MCF 10A (cell line): ENCODE measurements around the gene GPR83. TPM values are rescaled to one million over a fixed set of nuclear protein-coding genes. Genes with fewer than 3 reads are reported as not detected.

Source experiments
- BruUV-seq: library from RNA; stranded (reverse); fragments of 400-500 nt; replicated peaks from 2 replicates; lab custom pipeline; 2021; lab: Mats Ljungman, UMichigan
- CTCF ChIA-PET: fragments of 300-600 bp; sonication (Branson Sonifier 250); formaldehyde crosslinking; extraction: SDS; loops from one replicate; lab custom pipeline; 2021; ENCODE audit warnings: antibody characterized with exemption, inconsistent platforms; lab: Yijun Ruan, JAX
- POLR2A ChIA-PET: fragments of 300-600, 350-650 bp; sonication (Branson Sonifier 250); formaldehyde crosslinking; extraction: SDS; loops from one replicate; lab custom pipeline; 2020; ENCODE audit warnings: antibody characterized with exemption, inconsistent platforms; lab: Yijun Ruan, JAX
- DNase-seq: peaks from one replicate; pipeline ENCODE4 v3.0.0-alpha.2; 2018; ENCODE audit not compliant: unreplicated experiment
- H3K27ac Mint-ChIP-seq: one replicate; pipeline ENCODE4 v1.8.0; 2022; ENCODE audit warnings: mild to moderate bottlenecking, low read depth, mixed read lengths; ENCODE audit not compliant: unreplicated experiment
- H3K27me3 Mint-ChIP-seq: one replicate; pipeline ENCODE4 v1.8.0; 2022; ENCODE audit warnings: mixed read lengths; ENCODE audit not compliant: insufficient read depth, unreplicated experiment
- H3K36me3 Mint-ChIP-seq: one replicate; pipeline ENCODE4 v1.8.0; 2022; ENCODE audit warnings: mild to moderate bottlenecking, moderate library complexity, mixed read lengths; ENCODE audit not compliant: insufficient read depth, unreplicated experiment
- H3K4me1 Mint-ChIP-seq: one replicate; pipeline ENCODE4 v1.8.0; 2022; ENCODE audit warnings: mixed read lengths; ENCODE audit not compliant: insufficient read depth, unreplicated experiment
- H3K4me3 Mint-ChIP-seq: one replicate; pipeline ENCODE4 v1.8.0; 2022; ENCODE audit warnings: mild to moderate bottlenecking, moderate library complexity, mixed read lengths; ENCODE audit not compliant: unreplicated experiment
- H3K9me3 Mint-ChIP-seq: one replicate; pipeline ENCODE4 v1.8.0; 2022; ENCODE audit warnings: mixed read lengths; ENCODE audit not compliant: unreplicated experiment
- CTCF ChIP-seq: fragments of 200-600 bp; IDR thresholded peaks from one replicate; pipeline ENCODE4 v1.8.0; 2022; ENCODE audit warnings: antibody characterized with exemption, mild to moderate bottlenecking; ENCODE audit not compliant: unreplicated experiment
- intact Hi-C: fragments of 100-400 bp; cut with micrococcal nuclease; formaldehyde crosslinking; loops from 2 replicates; pipeline ENCODE4 v1.14.1; 2022
- total RNA-seq: library from RNA; stranded (reverse); gene quantifications from 2 replicates; pipeline ENCODE4 v1.2.3, GENCODE V29; 2022

The GPR83 gene
- total RNA-seq, 1 experiment from 2014 or later, result not detected

GRCh38 chr11:94343495-94343894, 57.7 kb downstream of the GPR83 start:
- BruUV-seq, result no TSS peak
- Mint-ChIP-seq H3K4me3 (no peak overlapping the region), H3K9me3 (no peaks in the 10 kb centered on the region), H3K4me1 (no peaks in the 10 kb centered on the region), H3K36me3 (peaks cover 6% of the 10 kb centered on the region), H3K27ac (no peak overlapping the region), H3K27me3 (peaks cover 36% of the 10 kb centered on the region)
- no peak for TF ChIP-seq CTCF
- intact Hi-C loops, result no loop called here
- POLR2A ChIA-PET, result no interaction called here
- CTCF ChIA-PET, result no interaction called here
- DNase-seq, result no peak

- ChIA-PET POLR2A (no interaction called here), CTCF (interaction anchor here (0.6 to 0.7 kb wide), 2 partner anchors 33 to 1893 kb away, joined by 3 read pairs; no protein-coding TSS in a partner anchor)
- Mint-ChIP-seq H3K27me3 (peaks cover 30% of the 10 kb centered on the region), H3K4me3 (no peak overlapping the region), H3K4me1 (no peaks in the 10 kb centered on the region), H3K9me3 (no peaks in the 10 kb centered on the region), H3K27ac (no peak overlapping the region), H3K36me3 (peaks cover 2% of the 10 kb centered on the region)
- DNase-seq, result peak; percentile 18
- no peak for TF ChIP-seq CTCF
- no TSS peak for BruUV-seq
- intact Hi-C loops, result no loop called here
These were observed 59.0 kb downstream of the GPR83 start for GRCh38 chr11:94342250-94342649.

- Mint-ChIP-seq H3K27me3 (peaks cover 3% of the 10 kb centered on the region), H3K36me3 (no peaks in the 10 kb centered on the region), H3K9me3 (no peaks in the 10 kb centered on the region), H3K27ac (no peak overlapping the region), H3K4me1 (no peaks in the 10 kb centered on the region), H3K4me3 (no peak overlapping the region)
- ChIA-PET CTCF (interaction anchor here (0.6 kb wide), 1 partner anchor 24 kb away, joined by 3 read pairs; no protein-coding TSS in a partner anchor), POLR2A (no interaction called here)
- no TSS peak for BruUV-seq
- TF ChIP-seq CTCF, result no peak
- intact Hi-C loops, result no loop called here
- no peak for DNase-seq
These were observed 62.6 kb downstream of the GPR83 start for GRCh38 chr11:94338651-94339050.

GRCh38 chr11:94336033-94336432, 65.2 kb downstream of the GPR83 start:
- POLR2A ChIA-PET, result no interaction called here
- Mint-ChIP-seq H3K27me3 (no peaks in the 10 kb centered on the region), H3K36me3 (no peaks in the 10 kb centered on the region), H3K4me3 (no peak overlapping the region), H3K9me3 (no peaks in the 10 kb centered on the region), H3K4me1 (peaks cover 3% of the 10 kb centered on the region), H3K27ac (no peak overlapping the region)
- intact Hi-C loops, result no loop called here
- BruUV-seq, result no TSS peak
- no peak for TF ChIP-seq CTCF
- DNase-seq, result no peak
- CTCF ChIA-PET, result interaction anchor here (1.5 kb wide), 1 partner anchor 9 kb away, joined by 3 read pairs; no protein-coding TSS in a partner anchor
